ENCODE data around the gene GPBP1. TPM values are rescaled to one million over a fixed set of nuclear protein-coding genes. Genes with fewer than 3 reads are reported as not detected.

The GPBP1 gene
- total and polyA plus RNA-seq, 2 of the 4 experiments (the other 2 are of a cell fraction), result 24.3 to 29.2 TPM

GRCh38 chr5:57157131-57157530, 16.7 kb upstream of the GPBP1 start:
- Histone ChIP-seq H3K9me1 (ENCODE audit: insufficient read depth, low read length) (no peaks in the 10 kb centered on the region), H2BK20ac (ENCODE audit: low read depth, low read length) (no peak overlapping the region), H3K27ac (ENCODE audit: insufficient read depth, low read length) (no peak overlapping the region), H3K9ac (ENCODE audit: low read depth, low read length) (no peak overlapping the region), H3K23ac (ENCODE audit: low read depth, low read length) (no peak overlapping the region), H2BK120ac (ENCODE audit: low read depth, low read length) (no peak overlapping the region), H2AFZ (replicated peaks; ENCODE audit: low read length, poor library complexity) (no peak overlapping the region), H2AK9ac (replicated peaks; ENCODE audit: low read depth, low read length, poor library complexity) (no peak overlapping the region), H4K20me1 (ENCODE audit: insufficient read depth, low read length) (no peaks in the 10 kb centered on the region), H3K18ac (ENCODE audit: low read depth, low read length) (no peak overlapping the region), H2BK15ac (ENCODE audit: low read depth, low read length) (no peak overlapping the region), H3K4me3 (ENCODE audit: insufficient read depth, low read depth, low read length) (no peak overlapping the region), H3K9me3 (ENCODE audit: control insufficient read depth, insufficient read depth, low read length) (peaks cover 5% of the 10 kb centered on the region), H4K91ac (ENCODE audit: insufficient read depth, low read depth, low read length) (no peak overlapping the region), H3K27me3 (ENCODE audit: control insufficient read depth, insufficient read depth, low read length) (no peaks in the 10 kb centered on the region), H4K8ac (ENCODE audit: low read depth in 2 of 2, low read length in 2 of 2) (no peak overlapping the region), H3K4ac (ENCODE audit: low read depth, low read length) (no peak overlapping the region), H2BK5ac (ENCODE audit: low read depth, low read length, poor library complexity, severe bottlenecking) (no peak overlapping the region), H3K79me1 (ENCODE audit: low read depth in 1 of 2, low read length in 2 of 2) (no peaks in the 10 kb centered on the region), H4K5ac (ENCODE audit: low read depth, low read length) (no peak overlapping the region), H2AK5ac (ENCODE audit: low read depth, low read length) (no peak overlapping the region), H3K4me2 (ENCODE audit: low read depth, low read length) (no peak overlapping the region), H3K36me3 (ENCODE audit: control insufficient read depth, insufficient read depth, low read length) (no peaks in the 10 kb centered on the region), H3K56ac (ENCODE audit: extremely low read depth, insufficient read depth, low read length) (no peak overlapping the region), H3K4me1 (ENCODE audit: control insufficient read depth, insufficient read depth, low read length) (no peaks in the 10 kb centered on the region), H3K14ac (replicated peaks; ENCODE audit: low read depth, low read length) (no peak overlapping the region)
- no CpG with 5 or more reads among the region's 2 CpGs for WGBS, 2 experiments (ENCODE audit: extremely low coverage in 2 of 2, insufficient read length in 1 of 2)
- ChIA-PET POLR2A (ENCODE audit: unreplicated experiment) (no interaction called here), CTCF (no interaction called here)
- intact Hi-C loops (cut with micrococcal nuclease) (no loop called here), in situ Hi-C loops (cut with MboI; ENCODE audit: low sequenced_read_pairs) (loop anchor here (10.0 kb wide), 1 partner anchor 62 kb away; no protein-coding TSS in a partner anchor), dilution Hi-C loops (cut with HindIII; ENCODE audit: low sequenced_read_pairs, unreplicated experiment) (no loop called here)
- BruUV-seq (replicated peaks), result no TSS peak
- DNase-seq, result no peak
- ATAC-seq (ENCODE audit: low read depth), result no peak
- no peak for TF ChIP-seq RCOR1 (IDR thresholded peaks at IDR 0.05; ENCODE audit: insufficient replicate concordance, low read length)
